Activated CD8-positive, alpha-beta memory T cell treated with anti-CD3 and anti-CD28 coated beads, Interleukin-2, amount 50 U/mL, for 4 hours (primary cell): Measurements from ENCODE around the gene CENPF.
"Not testable (repeated sequence)": the region's sequence is repeated elsewhere in the genome, so short reads cannot be mapped to it uniquely, and the experiment has no call there.

ENCODE experiments used
- DNase-seq: peaks from one replicate; pipeline ENCODE4 v3.0.0-alpha.2; 2020

The CENPF gene

GRCh38 chr1:214583824-214584554, 19.0 kb upstream of the CENPF start:
- no peak for DNase-seq

GRCh38 chr1:214584805-214585766, 17.9 kb upstream of the CENPF start:
- DNase-seq: no peak

- no peak for DNase-seq
These were observed 16.4 kb upstream of the CENPF start for GRCh38 chr1:214586621-214587020.

GRCh38 chr1:214587165-214587564, 15.8 kb upstream of the CENPF start:
- DNase-seq: no peak

GRCh38 chr1:214588963-214589597, 13.9 kb upstream of the CENPF start:
- DNase-seq: no peak

GRCh38 chr1:214590696-214591095, 12.3 kb upstream of the CENPF start:
- no peak for DNase-seq

GRCh38 chr1:214591918-214592317, 11.1 kb upstream of the CENPF start:
- DNase-seq: not testable (repeated sequence)

- DNase-seq: no peak
These were observed 9.8 kb upstream of the CENPF start for GRCh38 chr1:214593158-214593557.

- no peak for DNase-seq
These were observed 841 bp downstream of the CENPF start for GRCh38 chr1:214603819-214604252.

GRCh38 chr1:214604523-214604922, 1.5 kb downstream of the CENPF start:
- DNase-seq: no peak

- DNase-seq: not testable (repeated sequence)
These were observed 2.5 kb downstream of the CENPF start for GRCh38 chr1:214605484-214605883.

GRCh38 chr1:214605933-214606925, 3.2 kb downstream of the CENPF start:
- not testable (repeated sequence) for DNase-seq

- not testable (repeated sequence) for DNase-seq
These were observed 4.7 kb downstream of the CENPF start for GRCh38 chr1:214607492-214608215.

GRCh38 chr1:214608216-214608783, 5.3 kb downstream of the CENPF start:
- not testable (repeated sequence) for DNase-seq

- DNase-seq: not testable (repeated sequence)
These were observed 5.8 kb downstream of the CENPF start for GRCh38 chr1:214608817-214609216.

GRCh38 chr1:214609692-214610091, 6.7 kb downstream of the CENPF start:
- DNase-seq: no peak

GRCh38 chr1:214610136-214610535, 7.1 kb downstream of the CENPF start:
- not testable (repeated sequence) for DNase-seq

GRCh38 chr1:214615109-214615508, 12.1 kb downstream of the CENPF start:
- DNase-seq: no peak

GRCh38 chr1:214615871-214616270, 12.9 kb downstream of the CENPF start:
- DNase-seq: no peak

GRCh38 chr1:214617246-214617645, 14.3 kb downstream of the CENPF start:
- no peak for DNase-seq

- DNase-seq: no peak
These were observed 14.8 kb downstream of the CENPF start for GRCh38 chr1:214617843-214618242.
